Naive thymus-derived CD8-positive, alpha-beta T cell (primary cell): Measurements from ENCODE around the gene ADCY2. TPM values are rescaled to one million over a fixed set of nuclear protein-coding genes. Genes with fewer than 3 reads are reported as not detected.
A peak's percentile ranks its signal among the peaks of the same experiment; 100 is the strongest.

Experiments
- ATAC-seq, 2 donors: fragments of 150-1000 bp; cut with Tn5 transposase in 1 of 2; sonication (Bioruptor Pico), chemical (Tn5 transposase) in 1 of 2; 1 replicate in 1 of 2; 2 replicates in 1 of 2; pipeline ENCODE4 v1.10.0; 2021; ENCODE audit warnings: mild to moderate bottlenecking in 2 of 2, moderate library complexity in 2 of 2
- POLR2A ChIA-PET: fragments of 350-600 bp; sonication (Branson Sonifier 250); formaldehyde crosslinking; loops from one replicate; lab custom pipeline; 2021; ENCODE audit warnings: antibody characterized with exemption; lab: Charles Lee
- DNase-seq, 10 donors: peaks; one replicate each; pipeline versions ENCODE4 v3.0.0 to v3.0.0-alpha.2; 2020 to 2022
- H3K27ac Mint-ChIP-seq, 10 donors: one replicate each; pipeline ENCODE4 v1.8.0; 2020 to 2022; ENCODE audit warnings: mild to moderate bottlenecking in 10 of 10, mixed read lengths in 10 of 10, moderate library complexity in 4 of 10, inconsistent platforms in 1 of 10
- H3K27me3 Mint-ChIP-seq, 5 donors: one replicate each; pipeline ENCODE4 v1.8.0; 2021 to 2022; ENCODE audit warnings: mixed read lengths in 5 of 5
- H3K36me3 Mint-ChIP-seq, 3 donors: one replicate each; pipeline ENCODE4 v1.8.0; 2020 to 2022; ENCODE audit warnings: mixed read lengths in 3 of 3, mild to moderate bottlenecking in 2 of 3, inconsistent platforms in 1 of 3
- H3K4me1 Mint-ChIP-seq, 4 donors: one replicate each; pipeline ENCODE4 v1.8.0; 2021 to 2022; ENCODE audit warnings: mixed read lengths in 4 of 4
- H3K4me3 Mint-ChIP-seq, 10 donors: one replicate each; pipeline ENCODE4 v1.8.0; 2020 to 2022; ENCODE audit warnings: mild to moderate bottlenecking in 10 of 10, mixed read lengths in 10 of 10, moderate library complexity in 6 of 10, inconsistent platforms in 1 of 10
- H3K9me3 Mint-ChIP-seq, 9 donors: one replicate each; pipeline ENCODE4 v1.8.0; 2020 to 2022; ENCODE audit warnings: mixed read lengths in 9 of 9, mild to moderate bottlenecking in 3 of 9, inconsistent platforms in 1 of 9, moderate library complexity in 1 of 9
- polyA plus RNA-seq, 3 donors: library from polyadenylated mRNA; unstranded; fragments of 300-500 nt; fragmentation: Illumina TruSeq; gene quantifications; one replicate each; pipeline ENCODE4 v1.2.3, GENCODE V29; 2021
- total RNA-seq, 8 experiments: library from RNA in 2 of 8; stranded (reverse) in 2 of 8; gene quantifications; one replicate each; pipeline ENCODE4 v1.2.3 and lab custom pipeline; 2021 to 2026

Gene ADCY2
- total and polyA plus RNA-seq, 5 experiments from 2014 or later = not detected

DNA sequence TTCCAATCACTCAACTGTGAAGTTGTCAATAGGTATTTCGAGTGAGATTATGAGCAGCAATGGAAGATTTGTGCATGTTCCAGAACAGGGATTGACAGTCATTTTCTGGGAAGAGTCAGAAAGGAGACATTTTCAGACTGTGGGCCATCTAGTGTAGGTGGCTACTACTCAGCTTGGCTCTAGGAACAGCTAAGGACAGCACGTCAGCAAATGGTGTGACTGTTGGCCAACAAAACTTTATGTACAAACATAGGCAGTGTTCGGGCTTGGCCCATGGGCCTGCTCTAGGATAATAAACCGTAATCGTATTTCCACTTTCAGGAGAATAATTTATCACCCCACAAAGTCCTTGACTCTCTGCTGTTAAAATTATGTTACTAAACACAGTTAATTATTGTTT is 143.6 kb downstream of the ADCY2 start:
- POLR2A ChIA-PET = no interaction called here
- Mint-ChIP-seq H3K27me3 (peaks cover 4 to 20% (median 13%) of the 10 kb centered on the region in 5 donors), H3K4me3 (no peak overlapping the region), H3K4me1 (no peaks in the 10 kb centered on the region), H3K9me3 (peaks cover 0 to 7% (median 0%) of the 10 kb centered on the region in 9 donors), H3K27ac (no peak overlapping the region), H3K36me3 (no peaks in the 10 kb centered on the region)
- ATAC-seq (no peak), DNase-seq (no peak)

DNA sequence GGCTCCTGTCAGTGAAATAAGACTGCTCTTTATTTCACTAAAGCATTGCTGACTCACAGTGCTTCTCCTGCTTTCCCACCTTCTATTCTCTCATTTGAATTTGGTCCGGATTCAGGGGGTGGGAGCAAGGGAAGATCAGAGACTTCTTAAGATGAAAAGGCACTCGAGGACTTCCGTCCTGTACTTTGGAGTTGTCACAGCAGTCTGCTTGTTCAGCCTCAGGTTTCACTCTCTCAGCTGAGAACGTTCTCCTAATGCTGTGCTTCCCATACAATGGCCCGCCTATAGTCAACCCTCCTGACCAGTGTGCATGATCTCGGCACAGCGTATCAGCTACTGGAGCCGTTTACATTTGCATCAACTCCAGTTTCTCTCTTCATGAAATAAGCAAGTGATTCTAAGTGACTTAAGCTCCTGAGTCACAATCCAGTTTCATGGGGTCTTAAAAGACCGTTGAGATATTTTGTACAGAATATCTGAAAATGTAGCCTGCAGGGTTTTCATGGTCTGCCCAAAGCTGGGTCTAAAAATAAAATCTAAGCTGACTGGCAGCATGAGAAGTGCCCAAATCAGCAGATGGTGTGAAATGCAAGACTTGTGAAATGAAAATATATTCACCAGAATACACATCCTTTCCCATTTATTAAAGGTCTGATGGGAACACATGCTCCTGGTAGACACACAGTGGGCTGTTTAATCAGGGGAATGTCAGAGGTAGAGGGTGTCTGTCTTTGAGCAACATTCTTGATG is 145.0 kb downstream of the ADCY2 start:
- POLR2A ChIA-PET = no interaction called here
- DNase-seq (no peak), ATAC-seq (no peak)
- H3K4me1 Mint-ChIP-seq = no peaks in the 10 kb centered on the region
- peaks cover 0 to 8% (median 0%) of the 10 kb centered on the region in 9 donors for H3K9me3 Mint-ChIP-seq
- no peak overlapping the region for H3K27ac Mint-ChIP-seq
- no peaks in the 10 kb centered on the region for H3K36me3 Mint-ChIP-seq
- no peak overlapping the region for H3K4me3 Mint-ChIP-seq
- peaks cover 4 to 20% (median 9%) of the 10 kb centered on the region in 5 donors for H3K27me3 Mint-ChIP-seq

DNA sequence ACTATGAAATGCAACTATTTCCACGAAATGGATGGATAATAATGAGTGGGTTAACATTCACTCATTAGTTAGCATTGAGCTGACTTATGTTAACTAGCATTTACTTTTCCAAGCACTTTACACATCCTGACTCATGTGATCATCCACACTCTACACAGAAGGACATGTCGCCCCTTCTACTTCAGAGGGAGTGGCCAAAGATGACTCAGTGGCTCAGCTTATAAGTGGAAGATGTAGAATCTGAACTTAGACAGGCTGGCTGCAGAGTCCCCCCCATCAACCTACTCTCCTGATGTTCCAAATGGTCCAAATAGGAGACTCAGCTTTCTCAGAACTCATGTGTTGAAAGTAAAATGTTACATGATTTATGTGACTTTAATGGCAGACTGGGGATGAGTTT is 146.0 kb downstream of the ADCY2 start:
- ATAC-seq (no peak), DNase-seq (no peak)
- no peaks in the 10 kb centered on the region for H3K36me3 Mint-ChIP-seq
- peaks cover 4 to 20% (median 9%) of the 10 kb centered on the region in 5 donors for H3K27me3 Mint-ChIP-seq
- peak overlapping the region in 1 of 10 donors; percentile 15 for H3K27ac Mint-ChIP-seq
- POLR2A ChIA-PET = no interaction called here
- H3K4me3 Mint-ChIP-seq = no peak overlapping the region
- no peaks in the 10 kb centered on the region for H3K4me1 Mint-ChIP-seq
- H3K9me3 Mint-ChIP-seq = peaks cover 0 to 8% (median 0%) of the 10 kb centered on the region in 9 donors

DNA sequence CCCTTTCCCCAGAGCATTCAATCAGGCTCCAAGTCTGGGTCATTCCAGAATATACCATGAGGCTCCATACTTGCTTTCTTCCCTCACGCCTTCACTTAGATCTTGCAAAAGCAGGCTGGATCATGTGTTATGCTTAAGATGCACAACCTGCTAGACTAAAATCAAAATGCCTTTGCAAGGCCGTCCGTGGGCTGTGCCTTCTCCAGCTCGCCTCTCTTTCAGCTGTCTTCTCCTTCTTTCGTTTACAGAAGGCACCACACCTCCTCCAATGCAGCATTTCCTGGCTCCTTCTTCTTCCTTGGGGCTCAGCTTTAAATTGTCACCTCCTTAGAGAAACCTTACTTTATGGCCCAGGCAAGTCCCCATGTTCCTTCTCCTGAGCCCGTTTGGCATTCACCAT is 150.6 kb downstream of the ADCY2 start:
- Mint-ChIP-seq H3K27me3 (peaks cover 0 to 11% (median 0%) of the 10 kb centered on the region in 5 donors), H3K36me3 (no peaks in the 10 kb centered on the region), H3K4me3 (no peak overlapping the region), H3K4me1 (no peaks in the 10 kb centered on the region), H3K27ac (no peak overlapping the region), H3K9me3 (peaks cover 0 to 11% (median 2%) of the 10 kb centered on the region in 9 donors)
- ATAC-seq (no peak), DNase-seq (no peak)
- POLR2A ChIA-PET = no interaction called here

DNA sequence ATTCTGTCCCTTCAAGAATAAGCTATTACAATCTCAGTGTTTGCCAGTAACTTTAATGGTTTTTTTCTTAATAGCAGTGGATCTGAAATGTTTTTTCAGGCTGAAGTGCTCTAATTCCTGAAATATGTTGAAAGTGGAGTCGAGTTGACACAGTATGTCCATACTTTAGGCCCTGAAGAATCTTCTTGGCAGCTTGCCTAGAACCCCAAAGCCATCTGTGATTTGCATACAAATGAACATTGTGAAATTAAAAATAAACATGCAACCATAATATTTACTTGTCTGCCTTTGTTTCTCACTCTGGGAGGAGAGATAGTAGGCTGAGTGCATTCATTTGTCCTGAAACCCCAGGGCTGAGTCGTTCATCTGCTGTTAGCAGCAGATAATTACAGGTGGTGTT is 152.7 kb downstream of the ADCY2 start:
- H3K27me3 Mint-ChIP-seq = peaks cover 0 to 11% (median 0%) of the 10 kb centered on the region in 5 donors
- POLR2A ChIA-PET = no interaction called here
- ATAC-seq (no peak), DNase-seq (no peak)
- no peaks in the 10 kb centered on the region for H3K36me3 Mint-ChIP-seq
- H3K9me3 Mint-ChIP-seq = peaks cover 0 to 11% (median 2%) of the 10 kb centered on the region in 9 donors
- no peak overlapping the region for H3K27ac Mint-ChIP-seq
- no peaks in the 10 kb centered on the region for H3K4me1 Mint-ChIP-seq
- H3K4me3 Mint-ChIP-seq = no peak overlapping the region

DNA sequence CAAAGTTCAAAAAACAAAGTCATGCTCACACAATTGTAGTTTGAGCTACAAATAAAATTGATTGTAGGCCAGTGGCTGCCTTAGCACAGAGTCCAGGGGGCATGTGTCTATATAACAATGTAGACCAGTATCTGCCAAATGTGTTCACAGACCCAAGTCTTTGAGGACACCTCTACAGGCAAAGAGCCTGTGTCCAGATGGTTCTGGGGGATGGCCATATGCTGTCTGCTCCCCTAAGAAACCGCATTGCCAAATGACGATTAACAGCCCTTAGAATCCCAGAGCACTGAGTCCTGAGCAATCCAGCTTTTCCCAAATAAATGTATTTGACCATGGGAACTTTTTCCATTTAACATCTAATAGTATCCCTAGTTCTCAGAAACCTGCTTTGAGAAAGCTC is 169.6 kb downstream of the ADCY2 start:
- H3K27me3 Mint-ChIP-seq = peaks cover 0 to 4% (median 0%) of the 10 kb centered on the region in 5 donors
- no peak overlapping the region for H3K4me3 Mint-ChIP-seq
- DNase-seq = no peak
- H3K4me1 Mint-ChIP-seq = no peaks in the 10 kb centered on the region
- no peaks in the 10 kb centered on the region for H3K36me3 Mint-ChIP-seq
- no peak for ATAC-seq
- POLR2A ChIA-PET = no interaction called here
- H3K9me3 Mint-ChIP-seq = peaks cover 0 to 5% (median 0%) of the 10 kb centered on the region in 9 donors
- no peak overlapping the region for H3K27ac Mint-ChIP-seq

DNA sequence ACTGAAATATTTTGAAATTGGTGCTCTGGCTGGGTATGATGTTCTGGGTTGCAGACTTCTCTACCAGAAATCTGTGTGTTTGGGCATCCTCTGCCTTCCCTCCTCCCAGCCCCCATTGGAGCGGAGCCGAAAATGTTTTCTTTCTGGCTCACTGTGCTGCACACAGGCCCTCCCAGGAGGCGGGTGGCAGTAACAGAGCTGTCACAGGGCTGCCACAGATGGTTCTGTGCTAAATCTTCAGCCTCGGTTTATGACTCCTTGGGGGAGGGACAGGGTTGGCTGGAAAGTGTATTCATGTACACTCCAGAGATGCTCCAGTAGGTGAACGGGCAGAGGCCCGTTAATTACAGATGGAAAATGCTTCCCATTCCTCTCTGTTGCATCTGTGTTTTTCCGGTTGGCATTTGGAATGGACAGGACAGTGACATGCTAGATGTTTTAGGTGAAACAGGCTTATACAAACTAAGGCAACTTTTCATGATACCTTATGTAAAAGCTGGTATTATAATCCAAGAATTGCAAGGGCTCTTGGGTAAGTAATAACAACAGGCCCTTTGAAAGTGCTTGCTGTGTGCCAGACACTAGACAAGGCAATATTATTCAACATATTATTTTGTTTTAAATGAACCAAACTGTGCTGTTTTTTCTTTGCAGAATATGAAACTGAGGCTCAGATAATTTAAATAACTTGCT is 180.2 kb downstream of the ADCY2 start:
- Mint-ChIP-seq H3K4me1 (no peaks in the 10 kb centered on the region), H3K27ac (no peak overlapping the region), H3K36me3 (no peaks in the 10 kb centered on the region), H3K9me3 (peaks cover 0 to 16% (median 2%) of the 10 kb centered on the region in 9 donors), H3K4me3 (no peak overlapping the region), H3K27me3 (peaks cover under 1 to 12% (median 4%) of the 10 kb centered on the region in 5 donors)
- POLR2A ChIA-PET = no interaction called here
- DNase-seq = no peak
- no peak for ATAC-seq

DNA sequence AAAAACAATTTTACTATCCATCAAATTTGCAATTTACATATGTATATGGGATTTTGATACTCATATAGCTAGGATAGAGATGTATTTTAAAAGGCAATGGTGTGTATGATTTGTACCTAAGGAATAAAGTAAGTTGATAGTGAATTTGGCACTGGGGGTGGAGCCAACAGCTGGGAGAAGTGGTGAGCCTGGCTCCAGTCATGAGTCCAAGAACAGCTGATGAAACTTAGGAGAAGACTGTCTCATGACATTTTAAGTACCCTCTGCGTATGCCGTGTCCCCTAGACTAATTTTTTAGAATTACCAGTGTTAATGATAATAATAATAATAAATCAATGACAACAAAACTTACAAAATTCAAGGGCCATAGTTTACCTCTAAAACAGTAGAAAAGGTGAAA is 181.4 kb downstream of the ADCY2 start:
- POLR2A ChIA-PET = no interaction called here
- H3K36me3 Mint-ChIP-seq = no peaks in the 10 kb centered on the region
- no peak overlapping the region for H3K27ac Mint-ChIP-seq
- H3K27me3 Mint-ChIP-seq = peaks cover 2 to 12% (median 4%) of the 10 kb centered on the region in 5 donors
- ATAC-seq = no peak
- no peak overlapping the region for H3K4me3 Mint-ChIP-seq
- no peaks in the 10 kb centered on the region for H3K4me1 Mint-ChIP-seq
- H3K9me3 Mint-ChIP-seq = peaks cover 0 to 6% (median 2%) of the 10 kb centered on the region in 9 donors
- no peak for DNase-seq

DNA sequence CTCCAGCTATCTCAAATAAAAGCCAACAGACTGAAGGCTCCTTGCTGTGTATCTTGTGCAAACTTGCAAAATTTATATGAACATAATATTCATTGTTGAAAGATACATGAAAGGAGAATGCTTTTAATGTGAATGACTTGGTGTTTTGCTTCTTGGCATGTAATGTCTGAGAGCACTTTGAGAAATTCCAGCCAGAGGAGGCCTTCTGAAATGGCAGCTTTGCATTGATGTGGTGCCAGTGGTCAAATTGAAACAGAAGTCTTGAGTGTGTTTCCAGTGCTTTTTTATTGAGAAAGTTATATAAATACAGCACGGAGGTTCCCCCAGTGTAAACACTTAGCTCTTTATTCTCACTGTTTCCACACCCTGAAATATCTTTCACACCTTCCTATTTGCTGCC is 182.1 kb downstream of the ADCY2 start:
- peaks cover 0 to 4% (median 2%) of the 10 kb centered on the region in 9 donors for H3K9me3 Mint-ChIP-seq
- no peak for ATAC-seq
- DNase-seq = no peak
- H3K27ac Mint-ChIP-seq = no peak overlapping the region
- H3K4me1 Mint-ChIP-seq = no peaks in the 10 kb centered on the region
- H3K36me3 Mint-ChIP-seq = no peaks in the 10 kb centered on the region
- no peak overlapping the region for H3K4me3 Mint-ChIP-seq
- POLR2A ChIA-PET = no interaction called here
- peaks cover 2 to 12% (median 4%) of the 10 kb centered on the region in 5 donors for H3K27me3 Mint-ChIP-seq

DNA sequence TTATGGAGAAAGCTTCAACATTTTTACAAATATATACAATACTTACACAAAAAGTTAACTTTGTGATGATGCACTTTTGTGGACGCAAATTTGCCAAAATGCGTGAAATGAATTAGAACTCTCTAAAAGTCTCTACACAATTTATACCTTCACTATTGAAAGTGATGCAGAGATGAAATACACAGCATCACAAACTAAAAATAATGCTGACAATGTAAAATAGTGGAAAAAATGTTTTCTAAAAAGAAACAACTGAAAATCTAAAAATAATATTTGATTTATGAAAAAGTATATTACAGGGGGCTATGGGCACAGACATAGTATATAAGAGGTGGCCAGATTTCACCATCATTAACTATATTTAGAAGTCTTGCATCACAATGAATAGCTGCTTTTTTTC is 188.8 kb downstream of the ADCY2 start:
- H3K27ac Mint-ChIP-seq = no peak overlapping the region
- peaks cover 0 to 2% (median 0%) of the 10 kb centered on the region in 5 donors for H3K27me3 Mint-ChIP-seq
- no peaks in the 10 kb centered on the region for H3K4me1 Mint-ChIP-seq
- ATAC-seq (no peak), DNase-seq (no peak)
- POLR2A ChIA-PET = no interaction called here
- no peaks in the 10 kb centered on the region for H3K36me3 Mint-ChIP-seq
- H3K9me3 Mint-ChIP-seq = peaks cover 0 to 11% (median 0%) of the 10 kb centered on the region in 9 donors
- H3K4me3 Mint-ChIP-seq = no peak overlapping the region

DNA sequence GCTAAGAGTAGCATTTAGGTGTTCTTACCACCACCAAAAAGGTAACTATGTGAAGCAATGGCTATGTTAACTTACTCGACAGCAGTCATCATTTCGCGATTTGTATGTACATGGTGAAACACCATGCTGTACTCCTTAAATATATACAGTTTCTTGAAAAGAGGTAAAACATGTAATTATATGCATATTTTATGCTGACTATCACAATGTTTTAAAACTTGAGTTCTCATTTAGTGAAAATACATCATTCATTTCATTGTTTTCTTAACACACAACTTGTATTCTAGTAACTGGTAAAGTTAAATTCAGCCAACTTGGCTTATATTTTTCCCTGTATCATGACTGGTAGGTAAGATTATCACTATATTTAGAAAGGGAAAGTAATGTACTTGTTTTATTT is 189.9 kb downstream of the ADCY2 start:
- Mint-ChIP-seq H3K4me1 (no peaks in the 10 kb centered on the region), H3K36me3 (no peaks in the 10 kb centered on the region), H3K4me3 (no peak overlapping the region), H3K9me3 (peaks cover 0 to 11% (median 0%) of the 10 kb centered on the region in 9 donors), H3K27ac (no peak overlapping the region), H3K27me3 (peaks cover 0 to 2% (median 0%) of the 10 kb centered on the region in 5 donors)
- ATAC-seq (no peak), DNase-seq (no peak)
- POLR2A ChIA-PET = no interaction called here

DNA sequence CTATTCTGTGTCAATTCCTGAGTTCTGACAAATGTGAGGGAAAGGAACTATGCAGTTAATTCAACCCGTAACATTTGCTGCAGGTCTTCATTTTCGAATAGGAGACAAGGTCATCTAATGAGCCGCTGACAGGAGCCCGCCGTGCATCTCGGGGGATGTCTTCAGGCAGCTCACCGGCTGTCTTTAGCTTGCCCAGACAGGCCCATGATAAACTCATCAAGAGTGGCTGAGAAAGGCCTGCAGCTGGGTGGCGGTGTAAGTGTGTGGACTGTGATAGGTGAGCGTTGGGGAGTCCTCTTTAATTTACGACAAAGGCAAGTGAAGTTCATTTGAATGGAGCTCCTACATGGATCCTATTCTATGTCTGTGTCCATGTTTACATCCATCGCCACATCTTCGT is 190.5 kb downstream of the ADCY2 start:
- Mint-ChIP-seq H3K9me3 (peaks cover 0 to 11% (median 0%) of the 10 kb centered on the region in 9 donors), H3K36me3 (no peaks in the 10 kb centered on the region), H3K4me3 (no peak overlapping the region), H3K27ac (no peak overlapping the region), H3K27me3 (no peaks in the 10 kb centered on the region), H3K4me1 (no peaks in the 10 kb centered on the region)
- POLR2A ChIA-PET = no interaction called here
- no peak for ATAC-seq
- no peak for DNase-seq

DNA sequence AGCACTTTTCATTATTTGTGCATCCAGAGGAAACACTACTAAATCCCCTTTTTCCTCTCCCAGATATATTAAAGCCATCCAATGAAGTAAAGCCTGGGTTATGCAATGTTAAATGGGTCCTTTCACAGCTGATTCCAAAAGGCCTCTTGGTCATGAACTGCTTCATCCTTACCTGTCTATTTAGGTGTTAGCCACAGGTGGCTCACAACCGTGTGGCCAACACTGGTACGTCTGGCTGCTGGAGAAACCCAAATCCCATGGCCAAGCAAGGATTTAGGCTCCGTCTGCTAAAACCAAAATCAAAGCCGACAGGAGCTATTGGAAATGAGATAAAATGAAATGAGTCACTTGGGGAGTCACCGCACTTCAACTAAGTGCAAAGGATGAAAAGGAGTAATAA is 193.9 kb downstream of the ADCY2 start:
- peaks cover 0 to 11% (median 0%) of the 10 kb centered on the region in 9 donors for H3K9me3 Mint-ChIP-seq
- ATAC-seq (no peak), DNase-seq (no peak)
- no peaks in the 10 kb centered on the region for H3K4me1 Mint-ChIP-seq
- H3K4me3 Mint-ChIP-seq = no peak overlapping the region
- POLR2A ChIA-PET = no interaction called here
- no peak overlapping the region for H3K27ac Mint-ChIP-seq
- H3K36me3 Mint-ChIP-seq = no peaks in the 10 kb centered on the region
- H3K27me3 Mint-ChIP-seq = peaks cover 0 to 12% (median 0%) of the 10 kb centered on the region in 5 donors
